Breast epithelium (tissue), 4 donors: ENCODE measurements around the gene TECPR1. TPM values are rescaled to one million over a fixed set of nuclear protein-coding genes. Genes with fewer than 3 reads are reported as not detected.

Source experiments
- DNase-seq, 2 donors: peaks; one replicate each; pipeline ENCODE4 v3.0.0-alpha.2; 2019; ENCODE audit warnings: low spot score in 2 of 2
- H3K27ac ChIP-seq, 2 donors: fragments of 200-600 bp; sonication (generic) in 1 of 2; one replicate each; pipeline ENCODE4 v1.5.1; 2016 to 2019; ENCODE audit warnings: mild to moderate bottlenecking in 1 of 2
- H3K27me3 ChIP-seq, 2 donors: fragments of 200-600 bp; sonication (generic) in 1 of 2; one replicate each; pipeline versions ENCODE4 v1.5.1 to v1.6.0; 2017 to 2019; ENCODE audit warnings: control low read depth in 1 of 2, mild to moderate bottlenecking in 1 of 2
- H3K36me3 ChIP-seq: fragments of 200-600 bp; one replicate; pipeline ENCODE4 v1.5.1; 2019
- H3K4me1 ChIP-seq, 2 donors: fragments of 200-600 bp; sonication (generic); one replicate each; pipeline ENCODE4 v1.5.1; 2016 to 2019; ENCODE audit warnings: control low read depth in 1 of 2
- H3K4me3 ChIP-seq, 3 donors: fragments of 200-600 bp; sonication (generic); 1 replicate in 2 of 3; 2 replicates in 1 of 3; pipeline ENCODE4 v1.5.1; 2016 to 2019; ENCODE audit warnings: mild to moderate bottlenecking in 3 of 3, moderate library complexity in 2 of 3
- H3K9me3 ChIP-seq, 2 donors: fragments of 200-600 bp; sonication (generic) in 1 of 2; one replicate each; pipeline ENCODE4 v1.5.1; 2016 to 2019; ENCODE audit warnings: control low read depth in 1 of 2
- CTCF ChIP-seq, 3 donors: fragments of 450-650 bp; IDR thresholded peaks; one replicate each; pipeline ENCODE4 v1.5.1; 2016 to 2017; ENCODE audit warnings: antibody characterized with exemption in 3 of 3, mild to moderate bottlenecking in 3 of 3, moderate library complexity in 3 of 3
- POLR2A ChIP-seq: fragments of 450-650 bp; IDR thresholded peaks from one replicate; pipeline ENCODE4 v1.6.1; 2016; ENCODE audit warnings: antibody characterized with exemption, mild to moderate bottlenecking, moderate library complexity
- POLR2AphosphoS5 ChIP-seq, 3 donors: sonication (generic); formaldehyde crosslinking; IDR thresholded peaks; one replicate each; pipeline ENCODE4 v1.6.1; 2017; ENCODE audit warnings: antibody characterized with exemption in 3 of 3
- intact Hi-C: fragments of 100-400 bp; cut with DNase I; formaldehyde crosslinking; loops from one replicate; pipeline ENCODE4 v1.15.1; 2023; ENCODE audit warnings: low total_unique reads
- total RNA-seq, 3 donors: library from RNA; depleted of rRNA; stranded (reverse); fragments of >200 nt; gene quantifications; one replicate each; pipeline ENCODE4 v1.1.0, GENCODE V29; 2016

Gene TECPR1
- total RNA-seq, 3 donors from 2014 or later: 14.7 to 29.7 (median 28.8) TPM

DNA sequence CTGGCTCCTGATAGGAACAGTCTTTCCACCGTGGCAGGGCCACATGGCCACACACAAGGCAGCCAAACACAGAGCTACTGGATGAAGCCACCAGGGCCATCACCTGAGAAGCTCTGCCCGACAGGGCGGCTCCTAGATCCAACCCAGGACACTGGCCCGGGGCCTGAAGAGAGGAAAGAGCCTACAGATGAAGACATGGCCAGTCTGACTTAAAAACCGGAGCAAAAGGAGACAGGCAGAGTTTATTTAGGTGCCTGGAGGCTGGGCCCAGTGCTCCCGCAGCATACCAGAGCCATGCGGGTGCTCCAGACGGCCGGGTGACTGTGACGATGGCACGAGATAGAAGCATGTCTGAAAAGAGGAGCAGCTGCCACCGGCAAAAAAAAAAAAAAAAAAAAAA lies 3.9 kb downstream of the TECPR1 start:
- intact Hi-C loops: no loop called here
- no peaks in the 10 kb centered on the region for H3K27me3 ChIP-seq
- no peak overlapping the region for H3K4me3 ChIP-seq
- H3K27ac ChIP-seq: no peak overlapping the region
- H3K36me3 ChIP-seq: no peaks in the 10 kb centered on the region
- no peak for TF ChIP-seq CTCF (IDR thresholded peaks at IDR 0.05)
- TF ChIP-seq POLR2AphosphoS5 (IDR thresholded peaks at IDR 0.05): no peak
- no peak for TF ChIP-seq POLR2A
- peaks cover 0 to 13% of the 10 kb centered on the region in 2 donors for H3K4me1 ChIP-seq
- no peaks in the 10 kb centered on the region for H3K9me3 ChIP-seq
- DNase-seq: no peak

DNA sequence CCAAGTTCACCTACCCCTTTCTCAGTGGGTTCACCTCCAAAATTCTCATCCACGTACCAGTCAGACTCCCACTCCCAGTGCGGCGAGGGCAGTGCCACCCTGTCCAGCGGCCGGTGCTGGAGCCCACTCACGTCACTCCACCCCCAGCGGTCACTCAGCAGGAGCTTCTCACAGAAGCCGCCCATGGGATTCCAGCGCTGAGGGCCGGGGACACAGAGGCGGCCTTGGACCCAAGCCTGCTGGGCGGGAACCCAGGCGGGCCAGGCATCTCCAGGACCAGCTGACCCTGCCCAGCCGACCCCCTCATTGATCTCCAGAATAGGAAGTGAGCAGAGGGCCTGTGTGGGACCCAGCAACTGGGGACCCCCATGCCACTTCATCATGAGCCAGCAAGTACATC lies 7.2 kb downstream of the TECPR1 start:
- Histone ChIP-seq H3K9me3 (no peaks in the 10 kb centered on the region), H3K27ac (no peak overlapping the region), H3K4me1 (no peaks in the 10 kb centered on the region), H3K36me3 (no peaks in the 10 kb centered on the region), H3K27me3 (no peaks in the 10 kb centered on the region), H3K4me3 (no peak overlapping the region)
- no peak for DNase-seq
- TF ChIP-seq CTCF (IDR thresholded peaks at IDR 0.05) (no peak), POLR2AphosphoS5 (IDR thresholded peaks at IDR 0.05) (no peak)
- intact Hi-C loops: no loop called here

DNA sequence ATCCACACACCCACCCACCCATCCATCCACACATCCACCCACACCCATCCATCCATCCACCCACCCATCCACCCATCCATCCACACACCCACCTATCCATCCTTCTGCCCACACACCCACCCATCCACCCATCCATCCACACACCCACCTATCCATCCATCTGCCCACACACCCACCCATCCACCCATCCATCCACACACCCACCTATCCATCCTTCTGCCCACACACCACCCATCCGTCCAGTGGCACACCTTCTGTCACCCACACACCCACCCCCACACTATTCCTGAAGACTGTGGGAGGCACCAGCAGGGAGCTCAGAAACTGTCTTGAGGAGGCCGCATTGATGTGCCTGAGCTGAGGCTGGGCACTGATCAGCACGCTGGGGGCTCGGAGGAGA lies 9.1 kb downstream of the TECPR1 start:
- Histone ChIP-seq H3K27me3 (no peaks in the 10 kb centered on the region), H3K9me3 (no peaks in the 10 kb centered on the region), H3K4me3 (no peak overlapping the region), H3K36me3 (no peaks in the 10 kb centered on the region), H3K4me1 (no peaks in the 10 kb centered on the region), H3K27ac (no peak overlapping the region)
- no peak for TF ChIP-seq POLR2AphosphoS5 (IDR thresholded peaks at IDR 0.05)
- TF ChIP-seq CTCF (IDR thresholded peaks at IDR 0.05): no peak
- no peak for DNase-seq
- intact Hi-C loops: no loop called here

DNA sequence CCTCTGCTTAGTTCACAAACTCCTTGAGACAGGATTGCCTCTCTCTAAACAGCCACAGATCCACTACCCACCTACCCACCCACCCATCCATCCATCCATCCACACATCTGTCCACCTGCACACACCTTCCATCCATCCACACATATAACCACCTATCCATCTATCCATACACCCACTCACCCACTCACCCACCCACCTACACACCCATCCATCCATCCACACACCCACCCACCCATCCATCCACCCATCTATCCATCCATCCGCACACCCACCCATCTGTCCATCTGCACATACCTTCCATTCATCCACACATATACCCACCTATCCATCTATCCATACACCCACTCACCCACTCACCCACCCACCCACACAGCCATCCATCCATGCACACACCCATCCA lies 9.7 kb downstream of the TECPR1 start:
- Histone ChIP-seq H3K4me3 (no peak overlapping the region), H3K36me3 (no peaks in the 10 kb centered on the region), H3K4me1 (no peaks in the 10 kb centered on the region), H3K27me3 (no peaks in the 10 kb centered on the region), H3K9me3 (no peaks in the 10 kb centered on the region), H3K27ac (no peak overlapping the region)
- TF ChIP-seq POLR2AphosphoS5 (IDR thresholded peaks at IDR 0.05): no peak
- TF ChIP-seq POLR2A: no peak
- TF ChIP-seq CTCF (IDR thresholded peaks at IDR 0.05): no peak
- DNase-seq: no peak
- intact Hi-C loops: no loop called here

- intact Hi-C loops: no loop called here
- H3K4me1 ChIP-seq: no peaks in the 10 kb centered on the region
- no peaks in the 10 kb centered on the region for H3K9me3 ChIP-seq
- no peak overlapping the region for H3K4me3 ChIP-seq
- no peak for DNase-seq
- no peak overlapping the region for H3K27ac ChIP-seq
- no peaks in the 10 kb centered on the region for H3K27me3 ChIP-seq
- H3K36me3 ChIP-seq: no peaks in the 10 kb centered on the region
- TF ChIP-seq CTCF (IDR thresholded peaks at IDR 0.05): no peak
Measured at GRCh38 chr7:98241674-98242241, 10.3 kb downstream of the TECPR1 start.
